ENCODE measurements around the gene CPNE7.

- TF ChIP-seq GATA2 (IDR thresholded peaks at IDR 0.05; ENCODE audit: low read depth, low read length) (peak; percentile 63), GATA3 (IDR thresholded peaks at IDR 0.05; ENCODE audit: low read depth, low read length) (no peak)
Measured at GRCh38 chr16:89607937-89608740, 32.6 kb downstream of the CPNE7 start.
